Jurkat, Clone E6-1 (cell line): Measurements from ENCODE around the gene HSPA1A.
A peak's percentile ranks its signal among the peaks of the same experiment; 100 is the strongest.
"Not testable (repeated sequence)": the region's sequence is repeated elsewhere in the genome, so short reads cannot be mapped to it uniquely, and the experiment has no call there.

Experiments used
- DNase-seq: peaks from one replicate; pipeline ENCODE4 v3.0.0-alpha.2; 2011; ENCODE audit warnings: low read depth, low spot score
- H3K4me3 ChIP-seq: 2 replicates; pipeline ENCODE4 v1.5.1; 2011; ENCODE audit warnings: mild to moderate bottlenecking, low read length, control low read depth, moderate library complexity

Gene HSPA1A

GRCh38 chr6:31829633-31830283, 14.4 kb downstream of the HSPA1A start:
- peak overlapping the region; percentile 51 for H3K4me3 ChIP-seq
- peak; percentile 60 for DNase-seq

GRCh38 chr6:31830886-31831335, 15.6 kb downstream of the HSPA1A start:
- H3K4me3 ChIP-seq: peak overlapping the region; percentile 51
- no peak for DNase-seq

DNA sequence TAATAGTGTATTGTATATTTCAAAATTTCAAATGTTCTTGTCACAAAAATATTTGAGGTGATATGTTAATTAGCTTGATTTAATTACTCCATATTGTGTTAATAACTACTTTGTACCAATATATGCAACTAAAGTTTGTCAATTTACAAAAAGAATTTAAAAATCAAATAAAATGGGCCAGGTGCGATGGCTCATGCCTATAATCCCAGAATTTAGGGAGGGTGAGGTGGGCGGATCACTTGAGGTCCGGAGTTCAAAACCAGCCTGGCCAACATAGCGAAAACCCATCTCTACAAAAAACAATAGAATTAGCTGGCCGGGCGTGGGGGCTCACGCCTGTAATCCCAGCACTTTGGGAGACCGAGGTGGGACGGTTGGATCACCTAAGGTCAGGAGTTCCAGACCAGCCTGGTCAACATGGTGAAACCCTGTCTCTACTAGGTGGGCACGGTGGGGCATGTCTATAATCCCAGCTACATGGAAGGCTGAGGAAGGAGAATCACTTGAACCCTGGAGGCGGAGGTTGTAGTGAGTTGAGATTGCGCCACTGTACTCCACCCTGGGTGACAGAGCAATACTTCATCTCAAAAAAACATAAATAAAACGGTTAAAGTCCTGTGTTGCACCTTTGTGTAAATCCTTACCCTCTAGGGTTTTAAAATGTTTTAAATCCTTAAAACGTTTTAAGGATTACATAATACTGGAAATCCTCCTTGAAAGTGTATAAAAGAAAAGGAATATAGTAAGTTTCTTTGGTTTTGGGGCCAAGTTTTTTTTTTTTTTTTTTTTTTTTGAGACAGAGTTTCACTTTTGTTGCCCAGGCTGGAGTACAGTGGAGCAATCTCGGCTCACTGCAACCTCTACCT, 16.2 kb downstream of the HSPA1A start:
- H3K4me3 ChIP-seq: no peak overlapping the region

GRCh38 chr6:31834367-31835250, 19.3 kb downstream of the HSPA1A start:
- DNase-seq: peak; percentile 81
- H3K4me3 ChIP-seq: peak overlapping the region; percentile 99

More for the DNA sequence above, 16.2 kb downstream of the HSPA1A start:
- DNase-seq: no peak

GRCh38 chr6:31836047-31836473, 20.7 kb downstream of the HSPA1A start:
- DNase-seq: no peak
- peak overlapping the region; percentile 99 for H3K4me3 ChIP-seq

DNA sequence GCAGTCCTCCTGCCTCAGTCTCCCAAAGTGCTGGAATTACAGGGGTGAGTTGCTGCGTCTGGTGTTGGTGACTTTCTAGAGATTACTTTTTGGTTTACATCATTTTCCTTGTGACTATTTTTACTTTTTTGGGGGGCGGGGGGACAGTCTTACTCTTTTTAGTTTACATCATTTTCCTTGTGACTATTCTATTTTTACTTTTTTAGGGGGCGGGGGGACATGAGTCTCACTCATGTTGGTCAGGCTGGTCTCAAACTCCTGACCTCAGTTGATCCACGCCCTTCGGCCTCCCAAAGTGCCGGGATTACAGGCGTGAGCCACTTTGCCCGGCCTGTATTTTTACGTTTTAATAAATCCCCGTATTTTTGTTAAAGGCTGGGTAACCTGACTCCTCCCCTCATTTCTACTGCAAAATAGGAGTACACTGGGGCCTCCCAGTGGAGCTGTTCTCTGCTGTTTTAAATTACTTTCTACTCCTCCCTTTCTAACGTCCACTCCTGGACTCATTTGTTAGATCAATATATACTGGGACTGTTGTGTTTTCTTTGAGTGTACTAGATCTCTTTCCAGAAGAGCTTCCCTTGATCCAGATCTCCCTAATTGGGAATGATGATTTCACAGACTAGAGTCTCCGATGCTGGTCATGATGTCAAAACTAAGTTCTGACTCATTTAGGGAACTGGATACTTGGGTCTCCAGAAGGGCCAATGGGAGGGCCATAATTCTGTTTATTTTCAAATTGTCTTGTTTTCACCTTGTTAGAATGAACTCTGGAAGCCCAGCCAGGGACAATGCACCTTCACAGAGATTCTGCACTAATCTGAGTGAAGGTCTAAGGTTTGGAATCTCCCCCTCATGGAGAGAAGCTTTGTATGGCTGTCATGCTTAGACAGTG, 21.4 kb downstream of the HSPA1A start:
- H3K4me3 ChIP-seq: peak overlapping the region; percentile 99
- DNase-seq: no peak

- peak overlapping the region; percentile 99 for H3K4me3 ChIP-seq
- no peak for DNase-seq
These were observed 22.2 kb downstream of the HSPA1A start for GRCh38 chr6:31837369-31838113.

- not testable (repeated sequence) for H3K4me3 ChIP-seq, DNase-seq
These were observed 22.8 kb downstream of the HSPA1A start for GRCh38 chr6:31838114-31838553.

DNA sequence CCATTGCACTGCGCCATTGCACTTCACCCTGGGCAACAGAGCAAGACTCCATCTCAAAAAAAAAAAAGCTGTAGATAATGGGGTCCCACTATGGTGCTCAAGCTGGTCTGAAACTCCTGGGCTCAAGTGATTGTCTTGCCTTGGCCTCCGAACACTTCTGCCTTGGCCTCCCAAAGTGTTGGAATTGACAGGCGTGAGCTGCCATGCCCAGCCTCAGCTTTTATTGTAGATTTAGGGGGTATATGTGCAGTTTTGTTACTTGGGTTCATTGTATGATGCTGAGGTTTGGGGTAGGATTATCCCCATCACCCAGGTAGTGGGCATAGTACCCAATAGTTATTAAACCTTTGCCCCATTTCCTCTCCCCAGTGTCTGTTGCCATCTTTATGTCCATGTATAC, 23.6 kb downstream of the HSPA1A start:
- H3K4me3 ChIP-seq: no peak overlapping the region

GRCh38 chr6:31839779-31840126, 24.4 kb downstream of the HSPA1A start:
- not testable (repeated sequence) for DNase-seq, H3K4me3 ChIP-seq

More for the DNA sequence above, 23.6 kb downstream of the HSPA1A start:
- no peak for DNase-seq

GRCh38 chr6:31842053-31842452, 26.7 kb downstream of the HSPA1A start:
- no peak overlapping the region for H3K4me3 ChIP-seq
- DNase-seq: no peak

GRCh38 chr6:31844507-31844906, 29.2 kb downstream of the HSPA1A start:
- no peak overlapping the region for H3K4me3 ChIP-seq
- DNase-seq: no peak

GRCh38 chr6:31847276-31847978, 32.1 kb downstream of the HSPA1A start:
- DNase-seq: no peak

GRCh38 chr6:31850765-31851484, 35.6 kb downstream of the HSPA1A start:
- no peak overlapping the region for H3K4me3 ChIP-seq
- no peak for DNase-seq

More at GRCh38 chr6:31847276-31847978, 32.1 kb downstream of the HSPA1A start:
- no peak overlapping the region for H3K4me3 ChIP-seq

DNA sequence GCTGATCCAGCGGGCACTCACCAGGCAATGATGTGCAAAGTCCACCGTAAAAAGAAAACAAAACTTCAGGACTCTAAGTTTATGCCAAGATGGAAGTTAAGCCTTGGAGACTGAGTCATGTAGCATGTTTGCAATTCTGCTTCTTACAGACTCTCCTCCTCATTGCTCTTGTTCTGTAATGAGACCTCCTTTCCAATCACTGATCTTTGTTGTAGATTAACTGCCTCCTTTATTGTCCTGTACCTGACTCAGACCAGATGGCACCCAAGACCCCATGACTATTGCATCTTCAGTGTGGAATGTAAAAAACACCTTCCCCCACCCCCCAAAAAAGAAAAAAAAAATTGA, 36.1 kb downstream of the HSPA1A start:
- no peak overlapping the region for H3K4me3 ChIP-seq
- DNase-seq: no peak

- DNase-seq, H3K4me3 ChIP-seq: not testable (repeated sequence)
These were observed 36.8 kb downstream of the HSPA1A start for GRCh38 chr6:31851980-31852718.
